GM18519 (cell line): ENCODE results near the gene TAP1.

Experiments
- ATAC-seq: cut with Tn5 transposase; IDR thresholded peaks from one replicate; pipeline ENCODE4 v1.9.1; 2021; ENCODE audit warnings: mild to moderate bottlenecking, moderate library complexity; ENCODE audit not compliant: unreplicated experiment, low FRiP score

Gene TAP1

GRCh38 chr6:32865724-32866443, 12.4 kb upstream of the TAP1 start:
- no peak for ATAC-seq

GRCh38 chr6:32862725-32863124, 9.2 kb upstream of the TAP1 start:
- ATAC-seq: no peak

GRCh38 chr6:32860674-32861073, 7.2 kb upstream of the TAP1 start:
- no peak for ATAC-seq

GRCh38 chr6:32858194-32858593, 4.7 kb upstream of the TAP1 start:
- no peak for ATAC-seq

GRCh38 chr6:32857156-32857891, 3.8 kb upstream of the TAP1 start:
- no peak for ATAC-seq

GRCh38 chr6:32855467-32856174, 2.1 kb upstream of the TAP1 start:
- no peak for ATAC-seq

GRCh38 chr6:32854376-32855178, 1.1 kb upstream of the TAP1 start:
- no peak for ATAC-seq

GRCh38 chr6:32852844-32853540, 512 bp downstream of the TAP1 start:
- ATAC-seq: peak; percentile 5

GRCh38 chr6:32852018-32852843, 1.3 kb downstream of the TAP1 start:
- ATAC-seq: no peak

- ATAC-seq: no peak
Observed at GRCh38 chr6:32851025-32851424, 2.5 kb downstream of the TAP1 start.

GRCh38 chr6:32849126-32849525, 4.4 kb downstream of the TAP1 start:
- ATAC-seq: no peak

GRCh38 chr6:32847795-32848194, 5.7 kb downstream of the TAP1 start:
- no peak for ATAC-seq

- ATAC-seq: no peak
Observed at GRCh38 chr6:32847004-32847403, 6.5 kb downstream of the TAP1 start.

GRCh38 chr6:32845384-32845884, 8.1 kb downstream of the TAP1 start:
- ATAC-seq: no peak

- ATAC-seq: no peak
Observed at GRCh38 chr6:32844839-32845383, 8.6 kb downstream of the TAP1 start.

GRCh38 chr6:32843979-32844838, 9.3 kb downstream of the TAP1 start, which contains the start of gene PSMB8:
PSMB8 (minus strand) TSS chr6:32844047; CDS start chr6:32843996, 51 bp downstream.
- peak; percentile 62 for ATAC-seq

- no peak for ATAC-seq
Observed at GRCh38 chr6:32843331-32843978, 10.0 kb downstream of the TAP1 start.
